HL-60/S4 treated with phorbol 12-myristate 13-acetate at 8.2 ng/mL for 4 days and 3 days (cell line): ENCODE data around the gene AOAH.
"Not testable (repeated sequence)": the region's sequence is repeated elsewhere in the genome, so short reads cannot be mapped to it uniquely, and the experiment has no call there.

ENCODE experiments used
- in situ Hi-C: fragments of 300-500 bp; cut with MboI; formaldehyde crosslinking; loops from 2 replicates; pipeline ENCODE4 v1.15.0; 2022; ENCODE audit warnings: low sequenced_read_pairs

AOAH gene

GRCh38 chr7:36514289-36515243, 209.7 kb downstream of the AOAH start:
- in situ Hi-C loops, result no loop called here

- in situ Hi-C loops, result no loop called here
Measured at GRCh38 chr7:36513393-36513792, 210.9 kb downstream of the AOAH start.

- in situ Hi-C loops, result no loop called here
Measured at GRCh38 chr7:36512616-36513015, 211.7 kb downstream of the AOAH start.

- in situ Hi-C loops, result no loop called here
Measured at GRCh38 chr7:36509962-36510361, 214.3 kb downstream of the AOAH start.

GRCh38 chr7:36507475-36508440, 216.5 kb downstream of the AOAH start:
- in situ Hi-C loops, result no loop called here

GRCh38 chr7:36506820-36507219, 217.5 kb downstream of the AOAH start:
- in situ Hi-C loops, result no loop called here

- in situ Hi-C loops, result no loop called here
Measured at GRCh38 chr7:36506130-36506798, 218.0 kb downstream of the AOAH start.

GRCh38 chr7:36504617-36505016, 219.7 kb downstream of the AOAH start:
- in situ Hi-C loops, result not testable (repeated sequence)

- in situ Hi-C loops, result not testable (repeated sequence)
Measured at GRCh38 chr7:36504216-36504615, 220.1 kb downstream of the AOAH start.

GRCh38 chr7:36497775-36498174, 226.5 kb downstream of the AOAH start:
- in situ Hi-C loops, result no loop called here

GRCh38 chr7:36497176-36497575, 227.1 kb downstream of the AOAH start:
- in situ Hi-C loops, result not testable (repeated sequence)

GRCh38 chr7:36496576-36496975, 227.7 kb downstream of the AOAH start:
- in situ Hi-C loops, result no loop called here

GRCh38 chr7:36491317-36491716, 233.0 kb downstream of the AOAH start:
- in situ Hi-C loops, result no loop called here

- in situ Hi-C loops, result no loop called here
Measured at GRCh38 chr7:36490419-36490830, 233.9 kb downstream of the AOAH start.

- in situ Hi-C loops, result not testable (repeated sequence)
Measured at GRCh38 chr7:36488672-36489071, 235.6 kb downstream of the AOAH start.

- in situ Hi-C loops, result no loop called here
Measured at GRCh38 chr7:36487756-36488336, 236.4 kb downstream of the AOAH start.

GRCh38 chr7:36486336-36486735, 238.0 kb downstream of the AOAH start:
- in situ Hi-C loops, result no loop called here

GRCh38 chr7:36484265-36484664, 240.0 kb downstream of the AOAH start:
- in situ Hi-C loops, result no loop called here

GRCh38 chr7:36483853-36484252, 240.4 kb downstream of the AOAH start:
- in situ Hi-C loops, result not testable (repeated sequence)

GRCh38 chr7:36478745-36479144, 245.5 kb downstream of the AOAH start:
- in situ Hi-C loops, result loop anchor here (10.0 kb wide), 1 partner anchor 726 kb away; no protein-coding TSS in a partner anchor
